Measurements from ENCODE around the gene OTOS.

OTOS gene

GRCh38 chr2:240135706-240136012 is 4.8 kb downstream of the OTOS start:
- DNase-seq: no peak

GRCh38 chr2:240134956-240135520 is 5.4 kb downstream of the OTOS start:
- no peak for DNase-seq

GRCh38 chr2:240134466-240134865 is 6.0 kb downstream of the OTOS start:
- no peak for DNase-seq

- DNase-seq: no peak
Measured at GRCh38 chr2:240133401-240133800, 7.1 kb downstream of the OTOS start.

GRCh38 chr2:240132651-240132980 is 7.8 kb downstream of the OTOS start:
- DNase-seq: no peak

- DNase-seq: no peak
Measured at GRCh38 chr2:240131941-240132650, 8.4 kb downstream of the OTOS start.

- no peak for DNase-seq
Measured at GRCh38 chr2:240131296-240131695, 9.2 kb downstream of the OTOS start.

- DNase-seq: no peak
Measured at GRCh38 chr2:240130393-240131195, 9.9 kb downstream of the OTOS start.

GRCh38 chr2:240129731-240130392 is 10.6 kb downstream of the OTOS start:
- no peak for DNase-seq

GRCh38 chr2:240129311-240129710 is 11.1 kb downstream of the OTOS start:
- DNase-seq: no peak

- DNase-seq: no peak
Measured at GRCh38 chr2:240128608-240129145, 11.8 kb downstream of the OTOS start.

- DNase-seq: no peak
Measured at GRCh38 chr2:240127911-240128607, 12.4 kb downstream of the OTOS start.

- no peak for DNase-seq
Measured at GRCh38 chr2:240127191-240127750, 13.2 kb downstream of the OTOS start.

- no peak for DNase-seq
Measured at GRCh38 chr2:240126731-240127130, 13.7 kb downstream of the OTOS start.

GRCh38 chr2:240125742-240126141 is 14.7 kb downstream of the OTOS start:
- no peak for DNase-seq

GRCh38 chr2:240124651-240125030 is 15.8 kb downstream of the OTOS start:
- no peak for DNase-seq

GRCh38 chr2:240123821-240124650 is 16.4 kb downstream of the OTOS start:
- DNase-seq: no peak

- DNase-seq: no peak
Measured at GRCh38 chr2:240121675-240122074, 18.8 kb downstream of the OTOS start.

- no peak for DNase-seq
Measured at GRCh38 chr2:240121190-240121589, 19.3 kb downstream of the OTOS start.

- DNase-seq: no peak
Measured at GRCh38 chr2:240114233-240114632, 26.2 kb downstream of the OTOS start.

GRCh38 chr2:240112914-240113690 is 27.4 kb downstream of the OTOS start:
- DNase-seq: no peak
